HEK293 (cell line): ENCODE measurements around the gene E2F4.

ENCODE experiments used
- CTCF ChIP-seq: fragments of 450-650 bp; formaldehyde crosslinking; IDR thresholded peaks from 2 replicates; pipeline ENCODE4 v1.5.1; 2016; ENCODE audit warnings: missing biosample characterization, missing genetic modification characterization
- PATZ1 ChIP-seq: fragments of 450-650 bp; formaldehyde crosslinking; IDR thresholded peaks from 2 replicates; pipeline ENCODE4 v1.5.1; 2016; ENCODE audit warnings: missing biosample characterization, missing genetic modification characterization
- REPIN1 ChIP-seq: fragments of 450-650 bp; formaldehyde crosslinking; IDR thresholded peaks from 2 replicates; pipeline ENCODE4 v1.5.1; 2017; ENCODE audit warnings: missing biosample characterization, missing genetic modification characterization, low read depth
- ZFP41 ChIP-seq: fragments of 450-650 bp; formaldehyde crosslinking; IDR thresholded peaks from 2 replicates; pipeline ENCODE4 v1.5.1; 2016; ENCODE audit warnings: missing biosample characterization, missing genetic modification characterization, borderline replicate concordance
- ZNF10 ChIP-seq: fragments of 450-650 bp; formaldehyde crosslinking; IDR thresholded peaks from 2 replicates; pipeline ENCODE4 v1.5.1; 2017; ENCODE audit warnings: missing biosample characterization, missing genetic modification characterization
- ZNF19 ChIP-seq: fragments of 450-650 bp; formaldehyde crosslinking; IDR thresholded peaks from 2 replicates; pipeline ENCODE4; 2016; ENCODE audit warnings: missing biosample characterization, missing genetic modification characterization, low read depth
- ZNF274 ChIP-seq, 2 experiments: fragments of 200-500 bp in 1 of 2; fragments of 450-650 bp in 1 of 2; sonication (Bioruptor generic) in 1 of 2; formaldehyde crosslinking in 1 of 2; IDR thresholded peaks; 2 replicates each; pipeline versions ENCODE4 v1.5.1 to v1.6.1; 2014 to 2016; ENCODE audit warnings: borderline replicate concordance in 1 of 2, inconsistent platforms in 1 of 2, low read length in 1 of 2, missing biosample characterization in 1 of 2, missing genetic modification characterization in 1 of 2
- ZNF324 ChIP-seq: fragments of 450-650 bp; formaldehyde crosslinking; IDR thresholded peaks from 2 replicates; pipeline ENCODE4 v1.5.1; 2016; ENCODE audit warnings: missing biosample characterization, missing genetic modification characterization
- ZNF670 ChIP-seq: fragments of 450-650 bp; formaldehyde crosslinking; IDR thresholded peaks from 2 replicates; pipeline ENCODE4 v1.5.1; 2016; ENCODE audit warnings: missing biosample characterization, missing genetic modification characterization, low read depth
- ZNF707 ChIP-seq: fragments of 450-650 bp; formaldehyde crosslinking; IDR thresholded peaks from 2 replicates; pipeline ENCODE4 v1.5.1; 2016; ENCODE audit warnings: missing biosample characterization, missing genetic modification characterization
- ZNF791 ChIP-seq: fragments of 450-650 bp; formaldehyde crosslinking; IDR thresholded peaks from 2 replicates; pipeline ENCODE4 v1.5.1; 2016; ENCODE audit warnings: missing biosample characterization, missing genetic modification characterization
- TF ChIP-seq, protein P1 (sequence below): fragments of 450-650 bp; formaldehyde crosslinking; IDR thresholded peaks from 2 replicates; pipeline ENCODE4 v1.5.1; 2016; ENCODE audit warnings: missing biosample characterization, missing genetic modification characterization

DNA sequence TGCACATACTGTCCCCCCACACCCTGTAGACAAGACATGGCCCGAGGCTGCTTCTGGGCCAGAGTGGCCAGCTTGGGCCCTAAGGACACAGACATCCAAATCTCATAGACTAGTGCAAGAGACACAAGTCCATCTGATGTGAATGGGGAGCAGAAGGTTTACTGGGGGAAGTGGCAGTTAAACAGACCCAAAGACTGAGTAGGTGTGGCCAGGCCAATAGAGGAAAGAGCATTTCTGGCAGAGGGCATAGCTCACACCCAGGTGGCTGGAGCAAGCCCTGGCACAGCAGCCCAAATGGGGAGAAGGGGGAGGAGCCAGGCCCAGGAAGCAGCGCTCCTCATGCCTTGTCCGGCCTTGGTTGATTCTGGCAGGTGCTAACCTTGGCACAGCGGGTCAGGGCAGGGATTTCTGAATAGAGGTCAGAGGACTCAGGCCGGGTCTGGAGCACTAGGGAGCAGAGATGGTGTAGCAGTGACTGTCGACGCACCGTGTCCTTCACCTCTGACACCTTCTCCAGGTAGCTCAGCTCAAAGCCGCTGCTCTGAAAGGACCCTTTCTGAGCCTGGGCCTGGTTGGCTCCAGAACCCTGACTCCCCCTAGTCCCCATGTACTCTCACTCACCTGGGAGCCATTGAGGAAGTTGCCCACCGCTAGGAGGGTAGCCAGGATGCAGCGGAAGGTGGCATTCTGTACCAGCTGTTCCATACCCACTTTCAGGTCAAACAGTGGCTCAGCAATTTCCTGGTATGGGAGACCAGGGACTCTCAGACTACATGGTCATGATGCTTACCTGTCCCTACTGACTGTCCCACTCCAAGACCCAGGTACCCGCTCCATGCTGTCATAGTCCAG, 39.1 kb downstream of the E2F4 start:
- TF ChIP-seq CTCF (tag by site-specific recombination): no peak
- TF ChIP-seq, protein P1, sequence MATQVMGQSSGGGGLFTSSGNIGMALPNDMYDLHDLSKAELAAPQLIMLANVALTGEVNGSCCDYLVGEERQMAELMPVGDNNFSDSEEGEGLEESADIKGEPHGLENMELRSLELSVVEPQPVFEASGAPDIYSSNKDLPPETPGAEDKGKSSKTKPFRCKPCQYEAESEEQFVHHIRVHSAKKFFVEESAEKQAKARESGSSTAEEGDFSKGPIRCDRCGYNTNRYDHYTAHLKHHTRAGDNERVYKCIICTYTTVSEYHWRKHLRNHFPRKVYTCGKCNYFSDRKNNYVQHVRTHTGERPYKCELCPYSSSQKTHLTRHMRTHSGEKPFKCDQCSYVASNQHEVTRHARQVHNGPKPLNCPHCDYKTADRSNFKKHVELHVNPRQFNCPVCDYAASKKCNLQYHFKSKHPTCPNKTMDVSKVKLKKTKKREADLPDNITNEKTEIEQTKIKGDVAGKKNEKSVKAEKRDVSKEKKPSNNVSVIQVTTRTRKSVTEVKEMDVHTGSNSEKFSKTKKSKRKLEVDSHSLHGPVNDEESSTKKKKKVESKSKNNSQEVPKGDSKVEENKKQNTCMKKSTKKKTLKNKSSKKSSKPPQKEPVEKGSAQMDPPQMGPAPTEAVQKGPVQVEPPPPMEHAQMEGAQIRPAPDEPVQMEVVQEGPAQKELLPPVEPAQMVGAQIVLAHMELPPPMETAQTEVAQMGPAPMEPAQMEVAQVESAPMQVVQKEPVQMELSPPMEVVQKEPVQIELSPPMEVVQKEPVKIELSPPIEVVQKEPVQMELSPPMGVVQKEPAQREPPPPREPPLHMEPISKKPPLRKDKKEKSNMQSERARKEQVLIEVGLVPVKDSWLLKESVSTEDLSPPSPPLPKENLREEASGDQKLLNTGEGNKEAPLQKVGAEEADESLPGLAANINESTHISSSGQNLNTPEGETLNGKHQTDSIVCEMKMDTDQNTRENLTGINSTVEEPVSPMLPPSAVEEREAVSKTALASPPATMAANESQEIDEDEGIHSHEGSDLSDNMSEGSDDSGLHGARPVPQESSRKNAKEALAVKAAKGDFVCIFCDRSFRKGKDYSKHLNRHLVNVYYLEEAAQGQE (tag by site-specific recombination): no peak
- no peak for TF ChIP-seq ZNF670
- no peak for TF ChIP-seq ZNF324 (tag by site-specific recombination)
- no peak for TF ChIP-seq ZNF274 (IDR thresholded peaks at IDR 0.05; ENCODE audit: low read length)
- TF ChIP-seq ZNF274 (tag by site-specific recombination; IDR thresholded peaks at IDR 0.05; ENCODE audit: borderline replicate concordance): no peak
- TF ChIP-seq ZNF10 (tag by site-specific recombination): no peak
- TF ChIP-seq ZNF707 (tag by site-specific recombination): no peak
- no peak for TF ChIP-seq ZNF19
- no peak for TF ChIP-seq PATZ1 (tag by site-specific recombination)
- no peak for TF ChIP-seq ZNF791 (tag by site-specific recombination)
- TF ChIP-seq REPIN1: no peak
- TF ChIP-seq ZFP41 (tag by site-specific recombination): no peak
